IMR-90 (cell line): ENCODE results near the gene MIER2.

ENCODE experiments used
- BHLHE40 ChIP-seq: fragments of 150-350 bp; IDR thresholded peaks from 2 replicates; pipeline ENCODE4 v1.6.1; 2016; ENCODE audit warnings: mild to moderate bottlenecking, low read depth, low read length
- RCOR1 ChIP-seq: IDR thresholded peaks from 2 replicates; pipeline ENCODE4 v1.6.1; 2012; ENCODE audit warnings: mild to moderate bottlenecking, low read length, improper control_type of control experiment; ENCODE audit not compliant: insufficient replicate concordance
- TF ChIP-seq, protein P1 (sequence below): conservative IDR thresholded peaks from 2 replicates; pipeline ENCODE4 v1.5.1; 2012; ENCODE audit warnings: mild to moderate bottlenecking, low read depth, low read length, improper control_type of control experiment

DNA sequence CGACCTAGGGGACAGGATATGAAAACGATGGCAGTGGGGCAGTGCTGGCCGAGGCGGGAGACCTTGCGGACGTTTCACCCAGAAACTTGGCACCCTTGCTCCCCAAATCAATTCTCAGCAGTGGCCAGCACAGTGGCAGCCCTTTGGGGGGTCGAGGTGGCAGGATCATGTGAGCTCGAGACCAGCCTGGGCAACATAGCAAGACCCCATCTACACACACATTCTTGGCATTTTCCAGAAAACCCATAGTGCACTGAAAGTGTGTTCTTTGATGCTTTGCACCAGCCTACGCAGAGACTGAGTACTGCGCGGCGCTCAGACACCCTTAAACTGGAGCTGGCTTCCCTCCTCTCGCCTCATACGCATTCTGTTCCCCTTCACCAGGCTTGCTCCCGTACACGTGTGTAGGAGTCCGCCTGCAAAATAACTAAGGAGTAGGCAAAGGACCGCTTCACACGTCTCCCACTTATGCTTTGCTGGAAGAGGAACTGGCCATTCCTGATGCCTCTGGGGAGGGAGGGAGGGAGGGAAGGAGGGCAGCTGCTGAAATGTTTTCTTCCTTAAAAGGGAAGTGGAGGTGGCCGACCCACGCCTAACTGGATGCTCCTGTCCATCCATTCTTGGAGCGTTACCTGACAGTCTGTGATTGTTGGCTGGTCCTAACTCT, 23.5 kb upstream of the MIER2 start:
- no peak for TF ChIP-seq RCOR1
- TF ChIP-seq, protein P1, sequence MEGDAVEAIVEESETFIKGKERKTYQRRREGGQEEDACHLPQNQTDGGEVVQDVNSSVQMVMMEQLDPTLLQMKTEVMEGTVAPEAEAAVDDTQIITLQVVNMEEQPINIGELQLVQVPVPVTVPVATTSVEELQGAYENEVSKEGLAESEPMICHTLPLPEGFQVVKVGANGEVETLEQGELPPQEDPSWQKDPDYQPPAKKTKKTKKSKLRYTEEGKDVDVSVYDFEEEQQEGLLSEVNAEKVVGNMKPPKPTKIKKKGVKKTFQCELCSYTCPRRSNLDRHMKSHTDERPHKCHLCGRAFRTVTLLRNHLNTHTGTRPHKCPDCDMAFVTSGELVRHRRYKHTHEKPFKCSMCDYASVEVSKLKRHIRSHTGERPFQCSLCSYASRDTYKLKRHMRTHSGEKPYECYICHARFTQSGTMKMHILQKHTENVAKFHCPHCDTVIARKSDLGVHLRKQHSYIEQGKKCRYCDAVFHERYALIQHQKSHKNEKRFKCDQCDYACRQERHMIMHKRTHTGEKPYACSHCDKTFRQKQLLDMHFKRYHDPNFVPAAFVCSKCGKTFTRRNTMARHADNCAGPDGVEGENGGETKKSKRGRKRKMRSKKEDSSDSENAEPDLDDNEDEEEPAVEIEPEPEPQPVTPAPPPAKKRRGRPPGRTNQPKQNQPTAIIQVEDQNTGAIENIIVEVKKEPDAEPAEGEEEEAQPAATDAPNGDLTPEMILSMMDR: no peak
- TF ChIP-seq BHLHE40: no peak
